GM18517 (cell line): ENCODE data around the gene APRT.

Experiments
- ATAC-seq: cut with Tn5 transposase; IDR thresholded peaks from one replicate; pipeline ENCODE4 v1.9.1; 2021; ENCODE audit warnings: mild to moderate bottlenecking, moderate library complexity; ENCODE audit not compliant: unreplicated experiment

APRT gene

GRCh38 chr16:88842308-88842756 is 30.6 kb upstream of the APRT start:
- no peak for ATAC-seq

GRCh38 chr16:88841521-88842307 is 30.0 kb upstream of the APRT start:
- no peak for ATAC-seq

GRCh38 chr16:88840600-88841215 is 29.0 kb upstream of the APRT start:
- no peak for ATAC-seq

GRCh38 chr16:88839745-88840599 is 28.2 kb upstream of the APRT start:
- no peak for ATAC-seq

GRCh38 chr16:88839026-88839529 is 27.4 kb upstream of the APRT start:
- no peak for ATAC-seq

GRCh38 chr16:88838566-88838965 is 26.8 kb upstream of the APRT start:
- ATAC-seq = no peak

- no peak for ATAC-seq
Observed at GRCh38 chr16:88837806-88838205, 26.1 kb upstream of the APRT start.

- ATAC-seq = no peak
Observed at GRCh38 chr16:88836791-88837190, 25.1 kb upstream of the APRT start.

GRCh38 chr16:88835818-88836217 is 24.1 kb upstream of the APRT start:
- no peak for ATAC-seq

GRCh38 chr16:88835383-88835782 is 23.7 kb upstream of the APRT start:
- ATAC-seq = no peak

- ATAC-seq = no peak
Observed at GRCh38 chr16:88834670-88835069, 22.9 kb upstream of the APRT start.

GRCh38 chr16:88833086-88833485 is 21.4 kb upstream of the APRT start:
- no peak for ATAC-seq

GRCh38 chr16:88831838-88832237 is 20.1 kb upstream of the APRT start:
- ATAC-seq = no peak

- no peak for ATAC-seq
Observed at GRCh38 chr16:88830783-88831182, 19.1 kb upstream of the APRT start.

GRCh38 chr16:88830258-88830657 is 18.5 kb upstream of the APRT start:
- no peak for ATAC-seq

GRCh38 chr16:88828711-88829110 is 17.0 kb upstream of the APRT start:
- ATAC-seq = no peak

- no peak for ATAC-seq
Observed at GRCh38 chr16:88827727-88828126, 16.0 kb upstream of the APRT start.

GRCh38 chr16:88826070-88826840 is 14.5 kb upstream of the APRT start:
- ATAC-seq = no peak

- no peak for ATAC-seq
Observed at GRCh38 chr16:88825146-88825545, 13.4 kb upstream of the APRT start.

- no peak for ATAC-seq
Observed at GRCh38 chr16:88824256-88825077, 12.7 kb upstream of the APRT start.
